Thyroid gland (tissue), 4 donors: Measurements from ENCODE around the gene CAMTA1.

Experiments used
- CTCF ChIP-seq, 6 experiments: fragments of 200-600 bp in 3 of 6; fragments of 450-650 bp in 3 of 6; sonication (generic) in 3 of 6; IDR thresholded peaks; one replicate each; pipeline ENCODE4 v1.5.1; 2016 to 2019; ENCODE audit warnings: antibody characterized with exemption in 6 of 6, mild to moderate bottlenecking in 2 of 6, inconsistent platforms in 1 of 6, moderate library complexity in 1 of 6
- POLR2A ChIP-seq, 2 donors: fragments of 450-650 bp; IDR thresholded peaks; one replicate each; pipeline ENCODE4 v1.6.1; 2017; ENCODE audit warnings: antibody characterized with exemption in 2 of 2, mild to moderate bottlenecking in 2 of 2, moderate library complexity in 1 of 2

- no peak for TF ChIP-seq POLR2A (IDR thresholded peaks at IDR 0.05)
- no peak for TF ChIP-seq CTCF (IDR thresholded peaks at IDR 0.05)
Measured at GRCh38 chr1:7130127-7130526, 344.9 kb downstream of the CAMTA1 start.
